GM23248 (cell line): ENCODE data around the gene CKS1B.

Experiments
- EZH2 ChIP-seq: fragments of 200-600 bp; sonication (generic); IDR thresholded peaks from 2 replicates; pipeline ENCODE4 v1.6.1; 2018; ENCODE audit warnings: antibody characterized with exemption, mild to moderate bottlenecking; ENCODE audit not compliant: insufficient read depth, poor library complexity, severe bottlenecking
- EZH2phosphoT487 ChIP-seq: fragments of 200-600 bp; sonication (generic); IDR thresholded peaks from 2 replicates; pipeline ENCODE4 v1.6.1; 2018; ENCODE audit warnings: antibody characterized with exemption, moderate library complexity, mild to moderate bottlenecking, low read depth; ENCODE audit not compliant: insufficient read depth

DNA sequence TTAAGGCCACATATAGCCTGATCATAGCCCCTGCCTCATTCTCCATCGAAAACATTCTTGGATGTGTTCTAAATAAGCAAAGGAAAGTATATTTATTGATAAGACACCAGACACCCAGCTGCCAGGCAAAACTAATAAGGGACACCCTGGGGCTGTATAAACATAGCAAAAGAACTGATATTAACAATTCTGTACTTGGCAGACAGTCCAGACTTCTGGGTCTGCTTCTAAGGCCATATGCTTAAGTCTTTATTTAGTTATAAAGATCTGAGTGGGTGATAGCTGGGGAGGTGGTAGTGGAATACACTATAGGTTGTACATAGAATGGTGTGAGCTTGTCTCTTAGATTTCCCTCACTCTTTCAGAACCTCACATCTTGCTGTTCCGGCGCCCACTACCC lies 3.9 kb downstream of the CKS1B start:
- TF ChIP-seq EZH2 = no peak
- no peak for TF ChIP-seq EZH2phosphoT487
